HG02678 (cell line): ENCODE data around the gene ABI3.

Experiments used
- ATAC-seq: cut with Tn5 transposase; IDR thresholded peaks from one replicate; pipeline ENCODE4 v1.9.1; 2021; ENCODE audit warnings: mild to moderate bottlenecking, moderate library complexity; ENCODE audit not compliant: unreplicated experiment

ABI3 gene

GRCh38 chr17:49196520-49196919, 14.0 kb upstream of the ABI3 start:
- ATAC-seq = no peak

DNA sequence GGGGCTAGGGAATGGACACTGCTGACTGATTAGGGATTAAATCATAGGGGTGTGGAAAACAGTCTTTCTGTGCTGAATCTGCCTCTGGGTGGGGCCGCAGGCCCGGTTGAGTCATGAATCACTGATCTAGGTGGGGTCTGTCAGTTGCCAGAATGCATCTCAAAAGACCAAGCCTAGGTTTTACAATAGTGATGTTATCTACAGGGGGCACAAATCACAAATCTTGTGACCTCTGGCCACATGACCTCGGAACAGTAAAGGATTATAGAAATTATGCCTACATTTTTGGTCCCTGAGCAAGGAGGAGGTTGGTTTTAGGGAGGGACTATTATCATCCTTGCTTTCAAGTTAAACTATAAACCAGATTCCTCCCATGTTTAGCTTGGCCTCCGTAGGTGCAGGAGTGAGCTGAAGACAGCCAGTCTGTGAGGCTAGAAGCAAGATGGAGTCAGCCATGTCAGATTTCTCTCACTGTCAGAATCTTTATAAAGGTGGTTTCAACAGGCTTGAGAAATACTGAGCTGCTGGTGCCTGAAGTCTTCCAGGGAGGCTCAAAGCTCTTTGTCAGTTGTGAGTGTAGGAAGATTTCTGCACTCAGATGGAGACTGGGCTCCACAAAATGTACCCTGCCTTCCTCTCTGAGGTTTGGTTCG, 13.0 kb upstream of the ABI3 start:
- no peak for ATAC-seq

DNA sequence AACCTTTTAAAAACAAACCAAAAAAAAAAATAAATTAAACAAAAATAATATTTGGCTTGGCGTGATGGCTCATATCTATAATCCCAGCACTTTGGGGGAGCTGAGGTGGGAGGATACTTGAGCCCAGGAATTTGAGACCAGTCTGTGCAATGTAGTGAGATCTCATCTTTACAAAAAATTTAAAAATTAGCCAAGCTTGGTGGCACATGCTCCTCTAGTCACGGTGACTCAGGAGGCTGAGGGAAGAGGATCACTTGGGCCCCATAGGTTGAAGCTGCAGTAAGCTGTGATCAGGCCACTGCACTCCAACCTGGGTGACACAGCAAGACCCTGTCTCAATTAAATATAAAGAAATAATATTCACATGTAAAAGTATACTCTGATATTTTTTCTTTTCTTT, 12.3 kb upstream of the ABI3 start:
- no peak for ATAC-seq

GRCh38 chr17:49200423-49201083, 10.0 kb upstream of the ABI3 start:
- ATAC-seq = no peak

DNA sequence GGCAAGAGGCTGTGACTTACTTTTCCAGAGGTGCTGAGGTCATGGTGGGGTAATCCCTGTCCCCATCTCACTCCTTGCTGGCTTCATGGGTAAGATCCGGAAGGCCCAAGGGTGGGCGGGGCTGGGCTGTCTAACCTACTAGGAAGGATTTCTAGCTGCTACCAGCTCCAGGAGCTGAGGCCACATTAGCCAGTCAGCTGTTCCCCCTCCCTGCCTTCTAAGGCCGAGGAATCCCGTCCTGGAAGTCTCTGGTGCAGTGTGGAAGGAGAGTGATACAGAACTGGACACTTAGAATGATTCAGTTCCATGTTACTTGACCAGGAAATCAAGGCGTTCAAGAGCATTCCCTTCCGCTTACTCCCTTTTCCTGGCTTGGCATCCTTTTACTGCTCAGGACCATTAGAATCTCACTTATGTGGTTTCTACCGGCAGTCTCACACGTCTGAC, 9.0 kb upstream of the ABI3 start:
- ATAC-seq = no peak

GRCh38 chr17:49203796-49204195, 6.7 kb upstream of the ABI3 start:
- no peak for ATAC-seq

DNA sequence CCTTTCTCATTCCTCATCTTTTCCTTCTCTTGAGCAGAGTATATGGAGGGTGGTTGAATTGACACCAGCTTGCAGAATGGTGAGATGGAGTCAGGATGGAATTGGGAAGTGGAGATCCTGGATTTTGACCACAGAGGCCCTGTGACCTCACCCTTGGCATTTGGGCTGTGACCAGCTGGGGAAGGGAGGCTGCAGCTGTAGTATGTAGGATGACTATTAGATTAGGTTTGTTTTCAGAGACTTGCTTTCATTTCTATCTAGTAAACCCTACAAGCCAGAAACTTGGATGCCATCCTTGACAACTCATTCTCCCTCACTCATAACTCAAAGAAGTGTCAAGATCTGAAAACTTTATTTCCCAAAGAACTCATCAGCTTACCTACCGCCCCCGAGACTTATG, 6.0 kb upstream of the ABI3 start:
- ATAC-seq = no peak

GRCh38 chr17:49209061-49209571, 1.4 kb upstream of the ABI3 start:
- no peak for ATAC-seq

DNA sequence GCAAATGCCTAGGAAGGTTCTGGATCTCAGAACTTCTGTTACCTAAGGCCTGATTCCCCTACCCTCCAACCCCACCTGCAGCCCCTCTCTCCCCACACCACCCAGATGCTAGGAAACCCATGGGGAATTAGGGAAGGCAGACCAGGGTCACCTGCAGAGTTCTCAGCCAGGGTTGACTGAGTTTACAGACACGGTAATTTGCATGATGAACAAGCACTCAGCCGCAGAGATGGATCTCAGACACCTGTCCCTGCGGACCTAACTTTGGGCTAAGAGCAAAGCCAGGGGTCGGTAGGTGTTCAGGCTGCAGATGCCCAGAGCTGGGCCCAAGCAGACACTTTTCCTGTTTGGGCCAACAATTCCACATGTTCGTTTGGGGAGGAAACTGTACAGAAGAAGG, 2.9 kb downstream of the ABI3 start:
- no peak for ATAC-seq

DNA sequence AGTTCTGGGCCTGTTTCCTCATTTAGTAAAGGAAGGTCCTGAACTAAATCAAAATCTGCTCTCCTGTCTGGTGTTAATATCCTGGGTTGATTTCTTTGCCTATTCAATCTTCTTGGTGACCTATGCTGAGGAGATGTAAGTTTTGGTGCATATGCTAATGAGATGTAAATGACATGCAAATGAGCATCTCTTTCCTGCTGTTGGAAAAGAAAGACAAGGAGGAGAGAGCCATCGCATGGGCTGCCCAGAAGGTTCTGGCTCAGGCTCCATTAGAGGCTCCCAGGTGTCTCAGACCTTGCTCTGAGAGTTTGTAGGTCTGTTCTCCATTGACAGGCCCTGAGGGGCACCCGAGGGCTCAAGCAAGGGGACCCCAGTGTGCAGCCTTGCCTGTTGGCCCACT, 3.3 kb downstream of the ABI3 start:
- no peak for ATAC-seq

- no peak for ATAC-seq
Observed at GRCh38 chr17:49214676-49215360, 4.3 kb downstream of the ABI3 start.

DNA sequence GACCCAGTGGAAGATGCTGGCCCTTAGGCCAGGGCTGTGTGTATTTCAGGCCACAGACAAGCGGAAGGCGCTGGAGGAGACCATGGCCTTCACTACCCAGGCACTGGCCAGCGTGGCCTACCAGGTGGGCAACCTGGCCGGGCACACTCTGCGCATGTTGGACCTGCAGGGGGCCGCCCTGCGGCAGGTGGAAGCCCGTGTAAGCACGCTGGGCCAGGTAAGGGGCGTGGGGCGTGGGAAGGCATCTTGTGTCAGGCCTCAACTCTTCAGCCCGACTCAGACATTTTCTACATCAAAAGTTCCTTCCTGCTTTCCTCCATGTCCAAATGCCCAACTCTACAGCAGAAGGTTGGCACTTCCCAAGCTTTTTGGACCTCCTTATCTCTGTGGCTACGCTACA, 6.0 kb downstream of the ABI3 start:
- no peak for ATAC-seq

GRCh38 chr17:49216953-49217650, 6.6 kb downstream of the ABI3 start:
- ATAC-seq = no peak

- peak; percentile 47 for ATAC-seq
Observed at GRCh38 chr17:49217651-49218413, 7.3 kb downstream of the ABI3 start.

- no peak for ATAC-seq
Observed at GRCh38 chr17:49218941-49219913, 8.7 kb downstream of the ABI3 start.

GRCh38 chr17:49219987-49220386, 9.5 kb downstream of the ABI3 start:
- ATAC-seq = no peak

DNA sequence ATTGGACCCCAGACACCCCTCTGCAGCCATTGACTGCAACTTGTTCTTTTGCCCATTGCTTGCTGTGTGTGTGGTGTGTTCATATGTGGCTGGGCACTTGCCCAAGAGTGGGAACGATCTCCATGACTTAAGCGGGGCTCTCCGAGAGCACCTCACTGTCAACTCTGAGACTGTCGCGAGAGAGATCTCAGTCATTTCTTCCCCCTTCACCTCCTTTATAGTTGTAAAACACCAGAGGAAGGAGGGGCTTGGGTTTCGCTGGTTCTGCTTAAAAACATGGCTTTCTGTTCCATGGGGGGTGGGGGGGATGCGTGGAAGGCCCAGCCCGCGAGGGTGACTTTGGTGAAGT, 12.6 kb downstream of the ABI3 start:
- ATAC-seq = no peak

- no peak for ATAC-seq
Observed at GRCh38 chr17:49223517-49224197, 13.2 kb downstream of the ABI3 start.
